Nephron (organoid): Measurements from ENCODE around the gene GIMAP5.

Experiments used
- H3K27ac Mint-ChIP-seq, 3 experiments: 2 replicates each; pipeline ENCODE4 v1.8.0; 2020; ENCODE audit warnings: mixed read lengths in 3 of 3, mild to moderate bottlenecking in 2 of 3, moderate library complexity in 1 of 3
- H3K27me3 Mint-ChIP-seq: 2 replicates; pipeline ENCODE4 v1.8.0; 2021; ENCODE audit warnings: low read depth, mild to moderate bottlenecking, moderate library complexity, mixed read lengths
- H3K36me3 Mint-ChIP-seq: 2 replicates; pipeline ENCODE4 v1.8.0; 2020; ENCODE audit warnings: low read depth, mixed read lengths
- H3K4me1 Mint-ChIP-seq: 2 replicates; pipeline ENCODE4 v1.8.0; 2020; ENCODE audit warnings: mixed read lengths
- H3K4me3 Mint-ChIP-seq, 3 experiments: 2 replicates each; pipeline ENCODE4 v1.8.0; 2020; ENCODE audit warnings: mild to moderate bottlenecking in 3 of 3, mixed read lengths in 3 of 3, moderate library complexity in 2 of 3
- H3K9me3 Mint-ChIP-seq: 2 replicates; pipeline ENCODE4 v1.8.0; 2020; ENCODE audit warnings: mixed read lengths
- TF ChIP-seq, protein P1 (sequence below), 3 experiments: fragments of 200-600 bp; sonication (generic); IDR thresholded peaks; one replicate each; pipeline ENCODE4 v1.5.0; 2021; ENCODE audit warnings: antibody characterized with exemption in 3 of 3; ENCODE audit not compliant: unreplicated experiment in 3 of 3

GIMAP5 gene

DNA sequence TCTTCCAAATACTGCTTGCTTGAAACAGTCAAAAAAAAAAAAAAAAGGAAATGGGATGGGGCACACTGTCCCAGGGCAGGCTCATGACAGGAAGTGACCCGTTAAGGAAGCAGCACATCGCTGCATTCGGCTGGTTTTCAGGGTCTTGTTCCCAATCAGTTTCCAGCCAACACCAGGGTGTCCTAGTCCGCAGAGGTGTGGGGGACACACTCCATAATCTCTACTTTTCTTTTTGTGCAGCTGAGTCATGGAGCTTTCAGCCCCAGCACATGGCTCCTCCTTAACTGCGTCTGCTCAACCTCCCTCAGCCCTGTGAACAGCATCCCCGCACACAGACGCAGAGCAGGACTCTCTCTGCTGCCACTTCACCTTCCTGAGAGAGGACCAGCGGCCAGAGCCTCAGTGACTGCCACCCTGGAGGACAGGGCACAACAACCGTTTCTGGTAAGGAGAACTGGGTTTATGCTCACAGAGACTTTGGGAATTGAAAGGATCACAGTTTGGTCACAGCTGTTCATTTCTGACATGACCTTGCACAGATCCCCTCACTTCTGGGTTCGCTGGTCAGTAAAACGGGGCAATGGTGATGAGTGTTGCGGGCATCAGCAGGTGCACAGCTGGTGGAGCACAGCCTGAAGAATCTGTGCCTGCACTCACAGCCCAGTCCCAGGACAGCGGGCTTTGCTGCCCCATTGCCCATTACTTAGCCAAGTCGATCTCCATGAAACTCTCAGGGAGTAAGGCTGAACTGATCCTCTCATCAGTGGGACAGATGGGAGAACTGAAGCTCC lies at the start of gene GIMAP5:
Gene GIMAP5 (plus strand): TSS at position 154 of the 791 bp plus-strand sequence. CDS start 3,467 bp downstream, outside the sequence.
- Mint-ChIP-seq H3K27ac (no peak within 1 kb of the TSS), H3K27me3 (peaks cover 31% of the 10 kb centered on the region), H3K4me3 (no peak within 1 kb of the TSS), H3K4me1 (no peaks in the 10 kb centered on the region), H3K36me3 (no peaks in the 10 kb centered on the region), H3K9me3 (no peaks in the 10 kb centered on the region)
- TF ChIP-seq, protein P1, sequence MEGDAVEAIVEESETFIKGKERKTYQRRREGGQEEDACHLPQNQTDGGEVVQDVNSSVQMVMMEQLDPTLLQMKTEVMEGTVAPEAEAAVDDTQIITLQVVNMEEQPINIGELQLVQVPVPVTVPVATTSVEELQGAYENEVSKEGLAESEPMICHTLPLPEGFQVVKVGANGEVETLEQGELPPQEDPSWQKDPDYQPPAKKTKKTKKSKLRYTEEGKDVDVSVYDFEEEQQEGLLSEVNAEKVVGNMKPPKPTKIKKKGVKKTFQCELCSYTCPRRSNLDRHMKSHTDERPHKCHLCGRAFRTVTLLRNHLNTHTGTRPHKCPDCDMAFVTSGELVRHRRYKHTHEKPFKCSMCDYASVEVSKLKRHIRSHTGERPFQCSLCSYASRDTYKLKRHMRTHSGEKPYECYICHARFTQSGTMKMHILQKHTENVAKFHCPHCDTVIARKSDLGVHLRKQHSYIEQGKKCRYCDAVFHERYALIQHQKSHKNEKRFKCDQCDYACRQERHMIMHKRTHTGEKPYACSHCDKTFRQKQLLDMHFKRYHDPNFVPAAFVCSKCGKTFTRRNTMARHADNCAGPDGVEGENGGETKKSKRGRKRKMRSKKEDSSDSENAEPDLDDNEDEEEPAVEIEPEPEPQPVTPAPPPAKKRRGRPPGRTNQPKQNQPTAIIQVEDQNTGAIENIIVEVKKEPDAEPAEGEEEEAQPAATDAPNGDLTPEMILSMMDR (IDR thresholded peaks at IDR 0.05; ENCODE audit: unreplicated experiment in 3 of 3) = no peak

- Mint-ChIP-seq H3K27ac (no peak overlapping the region), H3K4me1 (peaks cover 16% of the 10 kb centered on the region), H3K27me3 (peaks cover 10% of the 10 kb centered on the region), H3K9me3 (peaks cover 7% of the 10 kb centered on the region), H3K36me3 (no peaks in the 10 kb centered on the region), H3K4me3 (no peak overlapping the region)
- TF ChIP-seq, protein P1 (IDR thresholded peaks at IDR 0.05; ENCODE audit: unreplicated experiment in 3 of 3) = no peak
Observed at GRCh38 chr7:150688630-150689029, 48.6 kb upstream of the GIMAP5 start.

- Mint-ChIP-seq H3K27me3 (no peaks in the 10 kb centered on the region), H3K9me3 (peaks cover 24% of the 10 kb centered on the region), H3K36me3 (no peaks in the 10 kb centered on the region), H3K4me3 (no peak overlapping the region), H3K4me1 (no peaks in the 10 kb centered on the region), H3K27ac (no peak overlapping the region)
- TF ChIP-seq, protein P1 (IDR thresholded peaks at IDR 0.05; ENCODE audit: unreplicated experiment in 3 of 3) = no peak
Observed at GRCh38 chr7:150695654-150696053, 41.6 kb upstream of the GIMAP5 start.

- H3K9me3 Mint-ChIP-seq = peaks cover 53% of the 10 kb centered on the region
- H3K4me3 Mint-ChIP-seq = no peak overlapping the region
- no peaks in the 10 kb centered on the region for H3K4me1 Mint-ChIP-seq
- no peaks in the 10 kb centered on the region for H3K27me3 Mint-ChIP-seq
- TF ChIP-seq, protein P1 (IDR thresholded peaks at IDR 0.05; ENCODE audit: unreplicated experiment in 3 of 3) = no peak
- no peak overlapping the region for H3K27ac Mint-ChIP-seq
- H3K36me3 Mint-ChIP-seq = peaks cover 3% of the 10 kb centered on the region
Observed at GRCh38 chr7:150703209-150703608, 34.0 kb upstream of the GIMAP5 start.

DNA sequence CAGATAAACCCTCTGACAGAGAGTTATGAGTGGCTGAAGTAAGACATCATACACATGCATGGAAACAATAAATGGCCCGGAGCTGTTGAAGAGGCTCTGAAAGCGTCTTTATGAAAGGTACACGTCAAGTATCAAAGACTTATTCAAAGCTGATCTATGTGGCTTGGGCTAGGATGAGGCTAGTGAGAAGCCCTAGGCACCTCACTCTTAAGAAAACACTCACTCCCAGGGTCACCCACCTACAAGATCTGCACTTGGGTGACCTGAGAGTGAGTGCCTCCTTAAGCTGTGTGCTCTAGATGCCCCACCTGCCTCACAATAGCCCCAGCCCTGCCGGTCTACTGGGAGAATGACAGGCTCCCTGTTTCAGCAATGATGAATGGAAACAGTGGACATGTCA lies 21.9 kb upstream of the GIMAP5 start:
- Mint-ChIP-seq H3K36me3 (no peaks in the 10 kb centered on the region), H3K4me3 (no peak overlapping the region), H3K27ac (no peak overlapping the region), H3K27me3 (no peaks in the 10 kb centered on the region), H3K4me1 (peaks cover 13% of the 10 kb centered on the region), H3K9me3 (peaks cover 18% of the 10 kb centered on the region)
- TF ChIP-seq, protein P1 (IDR thresholded peaks at IDR 0.05; ENCODE audit: unreplicated experiment in 3 of 3) = no peak

DNA sequence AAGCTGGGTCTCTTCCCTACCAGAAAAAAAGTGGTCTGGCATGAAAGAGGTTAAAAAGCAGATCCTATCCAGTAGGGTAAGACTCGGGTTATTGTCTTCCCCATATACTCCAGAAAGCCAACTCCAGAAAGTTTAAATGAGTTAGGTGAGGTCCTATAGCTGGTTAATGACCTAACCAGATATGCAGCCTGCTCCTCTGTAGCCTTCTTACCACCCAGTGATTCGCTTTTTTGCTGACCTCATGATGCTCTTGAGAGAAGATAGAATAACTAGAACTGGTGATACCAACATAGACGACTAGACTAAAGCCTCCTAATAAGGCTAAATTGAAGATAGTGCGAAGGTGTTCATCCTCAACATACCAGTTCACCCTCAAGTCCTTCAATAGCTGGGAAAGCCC lies 21.5 kb upstream of the GIMAP5 start:
- peaks cover 18% of the 10 kb centered on the region for H3K9me3 Mint-ChIP-seq
- no peak overlapping the region for H3K27ac Mint-ChIP-seq
- H3K4me1 Mint-ChIP-seq = peaks cover 13% of the 10 kb centered on the region
- H3K27me3 Mint-ChIP-seq = no peaks in the 10 kb centered on the region
- TF ChIP-seq, protein P1 (IDR thresholded peaks at IDR 0.05; ENCODE audit: unreplicated experiment in 3 of 3) = no peak
- H3K4me3 Mint-ChIP-seq = no peak overlapping the region
- no peaks in the 10 kb centered on the region for H3K36me3 Mint-ChIP-seq
